ENCODE measurements around the gene PPP1R14C. TPM values are rescaled to one million over a fixed set of nuclear protein-coding genes. Genes with fewer than 3 reads are reported as not detected.
"Not testable (repeated sequence)": the region's sequence is repeated elsewhere in the genome, so short reads cannot be mapped to it uniquely, and the experiment has no call there.

Gene PPP1R14C
- total and polyA plus RNA-seq, 2 donors = 0.08 to 0.42 TPM

- Histone ChIP-seq H3K36me3 (ENCODE audit: insufficient read depth) (no peaks in the 10 kb centered on the region), H3K4me1 (ENCODE audit: insufficient read depth) (no peaks in the 10 kb centered on the region), H3K4me3 (ENCODE audit: low read depth, low read length) (no peak overlapping the region), H3K27ac (ENCODE audit: low read depth) (no peak overlapping the region)
- 89% methylated on average over 3 of the region's 3 CpGs for WGBS
- DNase-seq (ENCODE audit: extremely low spot score) = no peak
These were observed 18.6 kb upstream of the PPP1R14C start for GRCh38 chr6:150124235-150124634.

- Histone ChIP-seq H3K4me1 (ENCODE audit: insufficient read depth) (no peaks in the 10 kb centered on the region), H3K36me3 (ENCODE audit: insufficient read depth) (no peaks in the 10 kb centered on the region), H3K27ac (ENCODE audit: low read depth) (no peak overlapping the region), H3K4me3 (ENCODE audit: low read depth, low read length) (no peak overlapping the region)
- WGBS = 70% methylated on average over 13 of the region's 13 CpGs
- DNase-seq (ENCODE audit: extremely low spot score) = no peak
These were observed 16.1 kb upstream of the PPP1R14C start for GRCh38 chr6:150126641-150127291.

- no peaks in the 10 kb centered on the region for H3K4me1 ChIP-seq (ENCODE audit: insufficient read depth)
- no peak for DNase-seq (ENCODE audit: extremely low spot score)
- 84% methylated on average over 8 of the region's 8 CpGs for WGBS
- no peak overlapping the region for H3K27ac ChIP-seq (ENCODE audit: low read depth)
- H3K4me3 ChIP-seq (ENCODE audit: low read depth, low read length) = no peak overlapping the region
- no peaks in the 10 kb centered on the region for H3K36me3 ChIP-seq (ENCODE audit: insufficient read depth)
These were observed 14.4 kb upstream of the PPP1R14C start for GRCh38 chr6:150128425-150128824.

- DNase-seq (ENCODE audit: extremely low spot score) = no peak
- 59% methylated on average over 9 of the region's 9 CpGs for WGBS
- H3K4me1 ChIP-seq (ENCODE audit: insufficient read depth) = no peaks in the 10 kb centered on the region
- H3K27ac ChIP-seq (ENCODE audit: low read depth) = no peak overlapping the region
- H3K36me3 ChIP-seq (ENCODE audit: insufficient read depth) = no peaks in the 10 kb centered on the region
- H3K4me3 ChIP-seq (ENCODE audit: low read depth, low read length) = no peak overlapping the region
These were observed 13.0 kb upstream of the PPP1R14C start for GRCh38 chr6:150129616-150130505.

GRCh38 chr6:150133686-150134085, 9.2 kb upstream of the PPP1R14C start:
- no peaks in the 10 kb centered on the region for H3K4me1 ChIP-seq (ENCODE audit: insufficient read depth)
- DNase-seq (ENCODE audit: extremely low spot score) = no peak
- H3K36me3 ChIP-seq (ENCODE audit: insufficient read depth) = no peaks in the 10 kb centered on the region
- H3K27ac ChIP-seq (ENCODE audit: low read depth) = no peak overlapping the region
- WGBS = 85% methylated on average over 2 of the region's 2 CpGs
- H3K4me3 ChIP-seq (ENCODE audit: low read depth, low read length) = no peak overlapping the region

GRCh38 chr6:150134280-150134920, 8.4 kb upstream of the PPP1R14C start:
- Histone ChIP-seq H3K27ac (ENCODE audit: low read depth) (no peak overlapping the region), H3K4me1 (ENCODE audit: insufficient read depth) (no peaks in the 10 kb centered on the region), H3K4me3 (ENCODE audit: low read depth, low read length) (no peak overlapping the region), H3K36me3 (ENCODE audit: insufficient read depth) (no peaks in the 10 kb centered on the region)
- DNase-seq (ENCODE audit: extremely low spot score) = no peak
- WGBS = 82% methylated on average over 7 of the region's 7 CpGs

GRCh38 chr6:150137711-150138110, 5.1 kb upstream of the PPP1R14C start:
- H3K36me3 ChIP-seq (ENCODE audit: insufficient read depth); H3K4me1 ChIP-seq (ENCODE audit: insufficient read depth); H3K4me3 ChIP-seq (ENCODE audit: low read depth, low read length); DNase-seq (ENCODE audit: extremely low spot score); H3K27ac ChIP-seq (ENCODE audit: low read depth): not testable (repeated sequence)
- WGBS = 72% methylated on average over 3 of the region's 3 CpGs

GRCh38 chr6:150138638-150139037, 4.2 kb upstream of the PPP1R14C start:
- Histone ChIP-seq H3K27ac (ENCODE audit: low read depth) (no peak overlapping the region), H3K4me3 (ENCODE audit: low read depth, low read length) (no peak overlapping the region), H3K36me3 (ENCODE audit: insufficient read depth) (no peaks in the 10 kb centered on the region), H3K4me1 (ENCODE audit: insufficient read depth) (peaks cover 6% of the 10 kb centered on the region)
- 67% methylated on average over 7 of the region's 7 CpGs for WGBS
- DNase-seq (ENCODE audit: extremely low spot score) = no peak

GRCh38 chr6:150139533-150139932, 3.3 kb upstream of the PPP1R14C start:
- no peak for DNase-seq (ENCODE audit: extremely low spot score)
- Histone ChIP-seq H3K36me3 (ENCODE audit: insufficient read depth) (no peaks in the 10 kb centered on the region), H3K4me3 (ENCODE audit: low read depth, low read length) (no peak overlapping the region), H3K27ac (ENCODE audit: low read depth) (no peak overlapping the region), H3K4me1 (ENCODE audit: insufficient read depth) (peaks cover 6% of the 10 kb centered on the region)
- WGBS = 41% methylated on average over 3 of the region's 3 CpGs

- no peak for DNase-seq (ENCODE audit: extremely low spot score)
- Histone ChIP-seq H3K27ac (ENCODE audit: low read depth) (no peak overlapping the region), H3K4me3 (ENCODE audit: low read depth, low read length) (no peak overlapping the region), H3K4me1 (ENCODE audit: insufficient read depth) (peaks cover 6% of the 10 kb centered on the region), H3K36me3 (ENCODE audit: insufficient read depth) (no peaks in the 10 kb centered on the region)
- WGBS = 72% methylated on average over 6 of the region's 6 CpGs
These were observed 2.4 kb upstream of the PPP1R14C start for GRCh38 chr6:150140236-150140969.

- Histone ChIP-seq H3K4me3 (ENCODE audit: low read depth, low read length) (peak overlapping the region; percentile 54), H3K4me1 (ENCODE audit: insufficient read depth) (peaks cover 6% of the 10 kb centered on the region), H3K36me3 (ENCODE audit: insufficient read depth) (no peaks in the 10 kb centered on the region), H3K27ac (ENCODE audit: low read depth) (no peak overlapping the region)
- DNase-seq (ENCODE audit: extremely low spot score) = no peak
- WGBS = 3% methylated on average over 25 of the region's 25 CpGs
These were observed 661 bp upstream of the PPP1R14C start for GRCh38 chr6:150142097-150142669.

GRCh38 chr6:150143516-150144293, 861 bp downstream of the PPP1R14C start:
- no peak for DNase-seq (ENCODE audit: extremely low spot score)
- Histone ChIP-seq H3K4me1 (ENCODE audit: insufficient read depth) (peaks cover 6% of the 10 kb centered on the region), H3K4me3 (ENCODE audit: low read depth, low read length) (peak overlapping the region; percentile 54), H3K36me3 (ENCODE audit: insufficient read depth) (no peaks in the 10 kb centered on the region), H3K27ac (ENCODE audit: low read depth) (no peak overlapping the region)
- 3% methylated on average over 53 of the region's 53 CpGs for WGBS
